DND-41 (cell line): ENCODE data around the gene TPD52L1.

Experiments used
- CTCF ChIP-seq: IDR thresholded peaks from 2 replicates; pipeline ENCODE4 v1.5.1; 2012; ENCODE audit warnings: borderline replicate concordance, low read length, moderate library complexity, mild to moderate bottlenecking; ENCODE audit not compliant: poor library complexity, severe bottlenecking; ENCODE audit errors: extremely low read depth
- EZH2 ChIP-seq: IDR thresholded peaks from 3 replicates; pipeline ENCODE4 v1.6.1; 2012; ENCODE audit warnings: borderline replicate concordance, low read depth, mild to moderate bottlenecking, moderate library complexity, low read length, inconsistent platforms; ENCODE audit not compliant: severe bottlenecking

- no peak for TF ChIP-seq CTCF
- no peak for TF ChIP-seq EZH2
These were observed 49.8 kb downstream of the TPD52L1 start for GRCh38 chr6:125203395-125203794.
